ENCODE measurements around the gene SSBP4. TPM values are rescaled to one million over a fixed set of nuclear protein-coding genes. Genes with fewer than 3 reads are reported as not detected.

The SSBP4 gene
- total RNA-seq, 1 donor from 2014 or later, result 60.7 TPM

GRCh38 chr19:18445262-18445948 is 26.2 kb downstream of the SSBP4 start:
- TF ChIP-seq, protein P1, sequence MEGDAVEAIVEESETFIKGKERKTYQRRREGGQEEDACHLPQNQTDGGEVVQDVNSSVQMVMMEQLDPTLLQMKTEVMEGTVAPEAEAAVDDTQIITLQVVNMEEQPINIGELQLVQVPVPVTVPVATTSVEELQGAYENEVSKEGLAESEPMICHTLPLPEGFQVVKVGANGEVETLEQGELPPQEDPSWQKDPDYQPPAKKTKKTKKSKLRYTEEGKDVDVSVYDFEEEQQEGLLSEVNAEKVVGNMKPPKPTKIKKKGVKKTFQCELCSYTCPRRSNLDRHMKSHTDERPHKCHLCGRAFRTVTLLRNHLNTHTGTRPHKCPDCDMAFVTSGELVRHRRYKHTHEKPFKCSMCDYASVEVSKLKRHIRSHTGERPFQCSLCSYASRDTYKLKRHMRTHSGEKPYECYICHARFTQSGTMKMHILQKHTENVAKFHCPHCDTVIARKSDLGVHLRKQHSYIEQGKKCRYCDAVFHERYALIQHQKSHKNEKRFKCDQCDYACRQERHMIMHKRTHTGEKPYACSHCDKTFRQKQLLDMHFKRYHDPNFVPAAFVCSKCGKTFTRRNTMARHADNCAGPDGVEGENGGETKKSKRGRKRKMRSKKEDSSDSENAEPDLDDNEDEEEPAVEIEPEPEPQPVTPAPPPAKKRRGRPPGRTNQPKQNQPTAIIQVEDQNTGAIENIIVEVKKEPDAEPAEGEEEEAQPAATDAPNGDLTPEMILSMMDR (IDR thresholded peaks at IDR 0.05; ENCODE audit: unreplicated experiment), result no peak
- DNase-seq (ENCODE audit: low spot score), result no peak
- Mint-ChIP-seq H3K27ac (ENCODE audit: unreplicated experiment) (no peak overlapping the region), H3K27me3 (ENCODE audit: unreplicated experiment) (peaks cover 9% of the 10 kb centered on the region), H3K4me1 (ENCODE audit: unreplicated experiment) (peaks cover 2% of the 10 kb centered on the region), H3K36me3 (ENCODE audit: low read depth, unreplicated experiment) (peaks cover 12% of the 10 kb centered on the region), H3K4me3 (ENCODE audit: unreplicated experiment) (no peak overlapping the region), H3K9me3 (ENCODE audit: unreplicated experiment) (no peaks in the 10 kb centered on the region)

- Mint-ChIP-seq H3K27me3 (ENCODE audit: unreplicated experiment) (peaks cover 11% of the 10 kb centered on the region), H3K27ac (ENCODE audit: unreplicated experiment) (no peak overlapping the region)
Measured at GRCh38 chr19:18446145-18446810, 27.1 kb downstream of the SSBP4 start.

GRCh38 chr19:18446811-18447359 is 27.7 kb downstream of the SSBP4 start:
- H3K27me3 Mint-ChIP-seq (ENCODE audit: unreplicated experiment), result peaks cover 13% of the 10 kb centered on the region
- TF ChIP-seq, protein P1 (IDR thresholded peaks at IDR 0.05; ENCODE audit: unreplicated experiment), result no peak
- no peak for DNase-seq (ENCODE audit: low spot score)
- H3K9me3 Mint-ChIP-seq (ENCODE audit: unreplicated experiment), result no peaks in the 10 kb centered on the region
- peaks cover 12% of the 10 kb centered on the region for H3K36me3 Mint-ChIP-seq (ENCODE audit: low read depth, unreplicated experiment)
- no peak overlapping the region for H3K27ac Mint-ChIP-seq (ENCODE audit: unreplicated experiment)
- peaks cover 2% of the 10 kb centered on the region for H3K4me1 Mint-ChIP-seq (ENCODE audit: unreplicated experiment)
- no peak overlapping the region for H3K4me3 Mint-ChIP-seq (ENCODE audit: unreplicated experiment)

More at GRCh38 chr19:18446145-18446810, 27.1 kb downstream of the SSBP4 start:
- H3K4me1 Mint-ChIP-seq (ENCODE audit: unreplicated experiment), result peaks cover 2% of the 10 kb centered on the region
- TF ChIP-seq, protein P1 (IDR thresholded peaks at IDR 0.05; ENCODE audit: unreplicated experiment), result no peak
- peaks cover 12% of the 10 kb centered on the region for H3K36me3 Mint-ChIP-seq (ENCODE audit: low read depth, unreplicated experiment)
- no peak overlapping the region for H3K4me3 Mint-ChIP-seq (ENCODE audit: unreplicated experiment)
- DNase-seq (ENCODE audit: low spot score), result no peak
- no peaks in the 10 kb centered on the region for H3K9me3 Mint-ChIP-seq (ENCODE audit: unreplicated experiment)

- peaks cover 8% of the 10 kb centered on the region for H3K36me3 Mint-ChIP-seq (ENCODE audit: low read depth, unreplicated experiment)
Measured at GRCh38 chr19:18449552-18449951, 30.4 kb downstream of the SSBP4 start.

More at GRCh38 chr19:18449552-18449951, 30.4 kb downstream of the SSBP4 start:
- Mint-ChIP-seq H3K27me3 (ENCODE audit: unreplicated experiment) (peaks cover 16% of the 10 kb centered on the region), H3K4me1 (ENCODE audit: unreplicated experiment) (no peaks in the 10 kb centered on the region), H3K9me3 (ENCODE audit: unreplicated experiment) (no peaks in the 10 kb centered on the region), H3K27ac (ENCODE audit: unreplicated experiment) (no peak overlapping the region), H3K4me3 (ENCODE audit: unreplicated experiment) (no peak overlapping the region)
- no peak for DNase-seq (ENCODE audit: low spot score)
- TF ChIP-seq, protein P1 (IDR thresholded peaks at IDR 0.05; ENCODE audit: unreplicated experiment), result no peak
